Ovary (tissue), 10 donors: Measurements from ENCODE around the gene GON4L. TPM values are rescaled to one million over a fixed set of nuclear protein-coding genes. Genes with fewer than 3 reads are reported as not detected.
A peak's percentile ranks its signal among the peaks of the same experiment; 100 is the strongest.

Experiments
- DNase-seq, 5 donors: peaks; one replicate each; pipeline ENCODE4 v3.0.0-alpha.2; 2019 to 2020
- H3K27ac ChIP-seq, 2 donors: fragments of 200-600 bp; one replicate each; pipeline versions ENCODE4 v1.5.1 to v1.8.0; 2019 to 2022
- H3K27me3 ChIP-seq: fragments of 200-600 bp; one replicate; pipeline ENCODE4 v1.8.0; 2022
- H3K36me3 ChIP-seq: fragments of 200-600 bp; sonication (generic); one replicate; pipeline ENCODE4 v1.5.1; 2019
- H3K4me1 ChIP-seq: one replicate; pipeline ENCODE4 v1.8.1; 2013; ENCODE audit warnings: mild to moderate bottlenecking, moderate library complexity; ENCODE audit not compliant: insufficient read depth
- H3K4me3 ChIP-seq: fragments of 200-600 bp; sonication (generic); one replicate; pipeline ENCODE4 v1.5.1; 2017
- H3K9me3 ChIP-seq, 2 donors: fragments of 200-600 bp in 1 of 2; sonication (generic) in 1 of 2; one replicate each; pipeline versions ENCODE4 v1.5.1 to v1.8.1; 2013 to 2019; ENCODE audit warnings: mild to moderate bottlenecking in 1 of 2, moderate library complexity in 1 of 2
- CTCF ChIP-seq, 3 donors: fragments of 450-650 bp in 2 of 3; fragments of 200-600 bp in 1 of 3; IDR thresholded peaks; one replicate each; pipeline versions ENCODE4 v1.5.1 to v1.8.0; 2016 to 2022; ENCODE audit warnings: antibody characterized with exemption in 3 of 3, mild to moderate bottlenecking in 1 of 3
- EP300 ChIP-seq: sonication (generic); formaldehyde crosslinking; IDR thresholded peaks from one replicate; pipeline ENCODE4 v1.6.1; 2017; ENCODE audit warnings: antibody characterized with exemption
- POLR2A ChIP-seq: fragments of 450-650 bp; IDR thresholded peaks from one replicate; pipeline ENCODE4 v1.6.1; 2017; ENCODE audit warnings: antibody characterized with exemption, mild to moderate bottlenecking, moderate library complexity
- WGBS, 3 donors: extraction: QIAGEN DNeasy Blood & Tissue Kit in 1 of 3; methylation state at CpG; one replicate each; pipeline versions ENCODE4 v1.1.5 to v1.1.7; 2013 to 2017; 5-methylcytosine and 5-hydroxymethylcytosine counted together
- intact Hi-C, 4 donors: fragments of 100-400 bp; cut with DNase I; formaldehyde crosslinking; loops; one replicate each; pipeline versions ENCODE4 v1.11.0 to v1.15.1; 2022 to 2023
- long read RNA-seq, 3 donors: library from polyadenylated mRNA in 2 of 3; unstranded in 2 of 3; transcript quantifications; one replicate each; pipeline ENCODE4 v2.0.0 and lab custom pipeline, GENCODE V29; 2021 to 2026
- polyA plus RNA-seq, 2 donors: library from polyadenylated mRNA; stranded (reverse); fragments of 200-250 nt in 1 of 2; fragments of 350-450 nt in 1 of 2; fragmentation: Illumina TruSeq in 1 of 2; extraction: RNeasy Lipid Tissue Mini Kit (QIAGEN cat#74804) in 1 of 2; gene quantifications; one replicate each; pipeline ENCODE4 v1.2.3, GENCODE V29; 2013 to 2014
- total RNA-seq, 7 donors: library from RNA; depleted of rRNA in 2 of 7; stranded (reverse); fragments of >200 nt in 2 of 7; fragmentation: NEBNext Ultra II Directional in 3 of 7; extraction: Animal tissue kit (Norgen Biotek cat#: 25700) in 3 of 7; gene quantifications; one replicate each; pipeline versions ENCODE4 v1.1.0 to v1.2.4, GENCODE V29; 2016 to 2023
- donor health status: DM: no; HTN: no; CAD: no; lungs with moderate emphysema.
- donor health status: DM: no; HTN: no; CAD: no.
- donor health status: Bipolar disorder and iron deficiency.
- donor health status: DM: yes; HTN: yes; CAD: no.
- donor health status: DM: no; HTN: no; CAD: no.
- donor health status: DM: yes; HTN: yes; CAD: no.

GON4L gene
- total RNA-seq: 10 to 100 TPM; 20.6 to 57.5 (median 42.5) TPM
- polyA plus RNA-seq: 10 to 100 TPM; 16.0 to 29.4 TPM
- long read RNA-seq, donor 1, partial matches to known transcripts: 24 of 39 reads
- long read RNA-seq, donor 1, other reads (novel, unspliced or antisense): 15 of 39 reads
- long read RNA-seq, donor 2, partial matches to known transcripts: 0 of 1 reads
- long read RNA-seq, donor 2, other reads (novel, unspliced or antisense): 0 of 1 reads
- long read RNA-seq, donor 3, full-length matches to known transcripts: 1 of 23 reads
- long read RNA-seq, donor 3, partial matches to known transcripts: 12 of 23 reads
- long read RNA-seq, donor 3, other reads (novel, unspliced or antisense): 10 of 23 reads

GRCh38 chr1:155856975-155857930 lies at the start of gene GON4L:
TSS of gene GON4L (minus strand) at chr1:155857214. CDS start at chr1:155853780, 3,434 bp downstream.
- Histone ChIP-seq H3K4me3 (peak within 1 kb of the TSS; percentile 82), H3K4me1 (peaks cover 8% of the 10 kb centered on the region), H3K9me3 (no peaks in the 10 kb centered on the region), H3K36me3 (no peaks in the 10 kb centered on the region), H3K27ac (peak within 1 kb of the TSS; percentile 11 to 70), H3K27me3 (no peaks in the 10 kb centered on the region)
- no peak for TF ChIP-seq EP300
- peak; percentile 52 for TF ChIP-seq POLR2A
- 10 to 16% (median 15%) methylated on average over 45 to 46 of the region's 46 CpGs for WGBS, 3 donors
- intact Hi-C loops: no loop called here
- peak; percentile 85 to 91 (median 88) for DNase-seq

- Histone ChIP-seq H3K27ac (no peak overlapping the region), H3K4me1 (no peaks in the 10 kb centered on the region), H3K9me3 (no peaks in the 10 kb centered on the region), H3K27me3 (no peaks in the 10 kb centered on the region), H3K36me3 (no peaks in the 10 kb centered on the region), H3K4me3 (no peak overlapping the region)
- no peak for TF ChIP-seq CTCF (IDR thresholded peaks at IDR 0.05)
- no peak for TF ChIP-seq EP300
- TF ChIP-seq POLR2A: no peak
- intact Hi-C loops: no loop called here
- no peak for DNase-seq
- 93 to 94% (median 93%) methylated on average over 12 of the region's 12 CpGs for WGBS, 3 donors
Observed at GRCh38 chr1:155904261-155904660, 47.2 kb upstream of the GON4L start.

GRCh38 chr1:155900161-155900560 lies 43.1 kb upstream of the GON4L start:
- 63 to 79% (median 67%) methylated on average over 4 of the region's 4 CpGs for WGBS, 3 donors
- H3K36me3 ChIP-seq: no peaks in the 10 kb centered on the region
- H3K4me1 ChIP-seq: no peaks in the 10 kb centered on the region
- H3K27ac ChIP-seq: no peak overlapping the region
- intact Hi-C loops: no loop called here
- no peaks in the 10 kb centered on the region for H3K27me3 ChIP-seq
- DNase-seq: no peak
- no peak overlapping the region for H3K4me3 ChIP-seq
- H3K9me3 ChIP-seq: no peaks in the 10 kb centered on the region
- TF ChIP-seq POLR2A (no peak), CTCF (IDR thresholded peaks at IDR 0.05) (no peak), EP300 (no peak)

- Histone ChIP-seq H3K4me3 (no peak overlapping the region), H3K27ac (no peak overlapping the region), H3K27me3 (no peaks in the 10 kb centered on the region), H3K9me3 (no peaks in the 10 kb centered on the region), H3K4me1 (no peaks in the 10 kb centered on the region), H3K36me3 (no peaks in the 10 kb centered on the region)
- no peak for DNase-seq
- TF ChIP-seq CTCF (IDR thresholded peaks at IDR 0.05) (no peak), POLR2A (no peak), EP300 (no peak)
- 91 to 95% (median 94%) methylated on average over 2 of the region's 2 CpGs for WGBS, 3 donors
- intact Hi-C loops: no loop called here
Observed at GRCh38 chr1:155899683-155900082, 42.7 kb upstream of the GON4L start.
